HG03378 (cell line): ENCODE data around the gene RCE1.
A peak's percentile ranks its signal among the peaks of the same experiment; 100 is the strongest.
"Not testable (repeated sequence)": the region's sequence is repeated elsewhere in the genome, so short reads cannot be mapped to it uniquely, and the experiment has no call there.

Experiments used
- ATAC-seq: cut with Tn5 transposase; IDR thresholded peaks from one replicate; pipeline ENCODE4 v1.9.1; 2021; ENCODE audit warnings: mild to moderate bottlenecking, moderate library complexity; ENCODE audit not compliant: unreplicated experiment

RCE1 gene, protein sequence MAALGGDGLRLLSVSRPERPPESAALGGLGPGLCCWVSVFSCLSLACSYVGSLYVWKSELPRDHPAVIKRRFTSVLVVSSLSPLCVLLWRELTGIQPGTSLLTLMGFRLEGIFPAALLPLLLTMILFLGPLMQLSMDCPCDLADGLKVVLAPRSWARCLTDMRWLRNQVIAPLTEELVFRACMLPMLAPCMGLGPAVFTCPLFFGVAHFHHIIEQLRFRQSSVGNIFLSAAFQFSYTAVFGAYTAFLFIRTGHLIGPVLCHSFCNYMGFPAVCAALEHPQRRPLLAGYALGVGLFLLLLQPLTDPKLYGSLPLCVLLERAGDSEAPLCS

GRCh38 chr11:66842896-66843775 is at the start of gene RCE1:
Gene RCE1, plus strand, starts transcription at chr11:66843441. Its CDS starts 15 bp downstream, at chr11:66843456.
- peak; percentile 52 for ATAC-seq

DNA sequence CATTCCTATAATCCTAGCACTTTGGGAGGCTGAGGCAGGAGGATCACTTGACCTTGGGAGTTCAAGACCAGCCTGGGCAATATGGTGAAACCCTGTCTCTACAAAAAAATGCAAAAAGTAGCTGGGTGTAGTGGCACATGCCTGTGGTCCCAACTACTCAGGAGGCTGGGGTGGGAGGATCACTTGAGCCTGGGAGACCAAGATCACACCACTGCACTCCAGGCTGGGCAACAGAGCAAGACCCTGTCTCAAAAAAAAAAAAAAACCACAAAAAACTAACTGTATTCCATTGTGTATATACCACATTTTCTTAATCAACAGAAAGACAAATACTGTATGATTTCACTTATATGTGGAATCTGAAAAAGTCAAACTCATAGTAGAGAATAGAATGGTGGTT is 43.4 kb upstream of the RCE1 start:
- not testable (repeated sequence) for ATAC-seq

- ATAC-seq: peak; percentile 70
Measured at GRCh38 chr11:66800720-66801428, 42.4 kb upstream of the RCE1 start.

DNA sequence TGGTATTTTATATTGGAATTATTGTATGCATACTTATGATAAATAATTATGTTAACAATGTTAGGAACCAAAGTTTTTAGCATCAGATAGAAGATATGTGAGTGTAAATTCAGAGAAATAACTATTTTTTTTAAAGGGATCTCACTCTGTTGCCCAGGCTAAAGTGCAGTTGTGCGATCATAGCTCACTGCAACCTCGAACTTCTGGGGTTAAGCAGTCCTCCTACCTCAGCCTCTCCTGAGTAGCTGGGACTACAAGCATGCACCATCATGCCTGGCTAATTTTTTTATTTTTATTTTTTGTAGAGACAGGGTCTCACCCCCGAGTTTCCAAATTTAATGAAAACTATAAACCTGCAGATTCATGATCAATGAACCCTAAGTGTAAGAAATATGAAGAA is 33.6 kb upstream of the RCE1 start:
- ATAC-seq: no peak

- no peak for ATAC-seq
Measured at GRCh38 chr11:66810576-66811185, 32.6 kb upstream of the RCE1 start.

DNA sequence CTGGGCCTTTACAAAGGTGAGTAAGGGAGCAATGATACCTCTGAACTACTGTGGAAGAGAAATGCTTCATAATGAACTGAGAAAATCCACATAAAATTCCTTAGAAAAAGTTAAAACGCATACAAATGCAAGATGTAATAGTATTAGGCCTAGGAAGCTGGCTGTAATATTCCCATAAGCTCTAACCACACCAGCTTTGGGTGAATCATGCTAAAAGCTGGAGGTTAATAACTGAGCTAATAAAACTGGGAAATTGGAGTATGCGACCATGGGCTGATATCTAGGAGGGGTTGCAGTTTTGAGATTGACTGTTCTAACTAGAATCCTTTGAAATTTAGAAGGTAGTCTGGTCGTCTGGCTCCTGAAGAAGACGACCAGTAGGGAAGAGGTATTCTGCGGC is 28.6 kb upstream of the RCE1 start:
- ATAC-seq: no peak

DNA sequence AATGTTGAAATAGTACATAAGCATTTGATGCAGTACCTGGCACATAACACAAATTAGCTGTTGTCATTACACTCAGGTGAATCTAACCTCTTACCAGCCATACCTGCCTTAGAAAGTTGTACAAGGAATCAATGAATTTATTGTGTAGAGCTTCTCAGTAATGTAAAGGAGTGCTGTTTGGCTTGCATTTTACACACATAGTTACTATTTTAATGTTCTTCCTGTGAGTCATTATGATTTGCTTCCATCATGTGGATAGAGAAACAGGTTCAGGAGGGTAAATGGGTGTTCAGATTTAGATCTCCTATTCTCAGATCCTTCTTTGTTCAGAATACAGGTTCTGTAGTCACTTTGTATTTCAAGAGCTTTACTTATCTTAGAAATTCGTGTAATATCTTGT is 27.6 kb upstream of the RCE1 start:
- ATAC-seq: no peak

GRCh38 chr11:66818231-66818955 is 24.8 kb upstream of the RCE1 start:
- ATAC-seq: no peak

GRCh38 chr11:66820381-66820780 is 22.9 kb upstream of the RCE1 start:
- ATAC-seq: no peak

GRCh38 chr11:66820901-66821300 is 22.3 kb upstream of the RCE1 start:
- no peak for ATAC-seq

- ATAC-seq: no peak
Measured at GRCh38 chr11:66823700-66824099, 19.5 kb upstream of the RCE1 start.

- not testable (repeated sequence) for ATAC-seq
Measured at GRCh38 chr11:66824573-66824972, 18.7 kb upstream of the RCE1 start.

GRCh38 chr11:66834539-66834845 is 8.7 kb upstream of the RCE1 start:
- no peak for ATAC-seq

GRCh38 chr11:66834943-66835342 is 8.3 kb upstream of the RCE1 start:
- ATAC-seq: no peak

GRCh38 chr11:66835768-66836405 is 7.4 kb upstream of the RCE1 start:
- ATAC-seq: no peak

DNA sequence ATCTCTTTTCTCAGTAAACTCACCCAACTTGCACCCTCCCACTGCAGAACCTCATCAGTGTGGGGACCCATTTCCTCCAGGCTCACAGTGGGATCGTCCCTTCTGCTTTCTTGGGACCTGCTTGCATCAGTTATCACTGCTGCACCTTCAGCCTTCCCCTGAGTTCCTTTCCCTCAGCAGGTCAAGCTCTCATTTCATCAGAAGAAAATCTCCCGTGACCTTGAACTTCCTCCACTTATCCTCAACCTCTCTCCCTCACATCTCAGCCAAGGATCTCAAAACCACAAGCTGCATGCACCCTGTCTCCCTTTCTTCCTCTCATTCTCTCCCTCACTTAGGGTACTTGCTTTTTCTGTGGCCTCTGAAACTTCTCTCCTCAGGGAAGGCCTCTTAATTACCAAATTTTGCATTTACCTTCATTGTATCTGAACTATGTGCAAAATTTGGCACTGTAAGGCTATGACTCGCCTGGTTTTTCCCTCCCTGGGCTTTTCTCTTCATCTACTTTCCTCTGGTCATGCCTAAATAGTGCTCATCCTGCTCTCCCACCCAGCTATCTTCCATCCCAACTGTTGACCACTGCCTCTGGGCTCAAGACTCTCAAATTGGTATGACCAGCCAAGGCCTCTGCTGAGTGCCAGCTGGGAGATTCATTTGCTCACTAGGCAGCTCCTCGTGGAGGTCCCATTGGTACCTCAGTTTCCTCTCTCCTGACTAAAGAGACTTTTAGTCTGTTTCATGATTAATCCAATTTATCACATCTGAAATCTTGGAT is 2.7 kb upstream of the RCE1 start:
- ATAC-seq: no peak

DNA sequence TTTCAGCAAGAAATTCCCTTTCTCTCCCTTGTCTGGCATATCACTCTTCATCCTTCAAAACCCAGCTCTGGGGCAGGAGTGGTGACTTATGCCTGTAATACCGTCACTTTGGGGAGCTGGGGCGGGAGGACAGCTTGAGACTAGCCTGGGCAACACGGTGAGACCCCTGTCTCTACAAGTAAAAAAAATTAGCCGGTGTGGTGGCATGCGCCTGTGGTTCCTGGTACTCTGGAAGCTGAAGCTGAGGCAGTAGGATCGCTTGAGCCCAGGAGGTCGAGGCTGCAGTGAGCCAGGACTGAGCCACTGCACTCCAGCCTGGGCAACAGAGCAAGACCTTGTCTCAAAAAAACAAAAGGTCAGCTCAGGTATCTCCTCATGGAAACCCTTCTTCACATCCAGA is 1.4 kb upstream of the RCE1 start:
- ATAC-seq: no peak

DNA sequence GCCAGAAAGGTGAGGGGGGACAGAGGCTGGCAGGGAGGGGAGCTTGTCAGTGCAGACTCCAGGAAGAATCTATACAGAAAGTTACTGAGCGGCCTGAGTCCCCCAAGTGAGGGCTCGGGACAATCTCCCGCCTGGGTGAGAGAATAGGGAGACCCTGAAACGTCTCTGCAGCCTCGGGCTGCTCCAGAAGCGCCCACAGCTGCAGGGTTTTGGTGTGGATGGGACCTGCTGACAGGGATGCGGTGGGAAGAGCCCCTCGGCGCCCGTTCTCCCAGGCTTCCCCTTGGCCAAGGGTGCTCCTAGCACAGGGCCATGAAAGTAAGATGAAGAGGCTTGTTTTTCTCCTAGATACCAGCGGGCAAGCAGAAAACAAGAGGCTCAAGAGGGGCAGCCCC is 743 bp upstream of the RCE1 start:
- ATAC-seq: peak; percentile 5

DNA sequence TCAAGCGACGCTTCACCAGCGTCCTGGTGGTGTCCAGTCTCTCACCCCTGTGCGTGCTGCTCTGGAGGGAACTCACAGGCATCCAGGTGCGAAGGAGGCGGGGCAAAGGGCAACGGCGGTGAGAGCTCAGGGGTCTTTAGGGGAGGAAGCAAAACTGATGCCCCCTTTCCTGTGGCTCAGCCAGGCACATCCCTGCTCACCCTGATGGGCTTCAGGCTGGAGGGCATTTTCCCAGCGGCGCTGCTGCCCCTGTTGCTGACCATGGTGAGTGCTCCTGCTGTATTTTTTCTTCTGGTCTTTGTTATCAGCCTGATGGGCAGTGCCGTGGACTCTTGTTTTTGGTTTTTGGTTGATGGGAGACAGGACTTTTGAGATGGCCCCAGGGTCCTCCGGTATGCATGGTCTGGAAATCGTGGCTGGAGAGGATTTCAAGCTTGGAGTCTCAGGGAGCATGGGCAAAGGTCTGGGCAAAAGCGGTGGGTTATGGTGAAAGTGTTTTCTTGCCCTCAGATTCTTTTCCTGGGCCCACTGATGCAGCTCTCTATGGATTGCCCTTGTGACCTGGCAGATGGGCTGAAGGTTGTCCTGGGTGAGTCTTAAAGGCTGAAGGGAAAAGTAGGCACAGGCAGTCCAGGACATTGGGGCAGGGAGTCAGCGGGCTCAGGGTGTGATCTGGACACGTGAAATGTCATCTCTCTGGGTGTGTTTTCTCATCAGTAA is 695 bp downstream of the RCE1 start:
- no peak for ATAC-seq
